UCSD-AML1 (cell line): ENCODE data around the gene BCL11A.

ENCODE experiments used
- DNase-seq: peaks from one replicate; lab custom pipeline; 2025; ENCODE audit not compliant: unreplicated experiment; lab: John Stamatoyannopoulos, UW

The BCL11A gene

DNA sequence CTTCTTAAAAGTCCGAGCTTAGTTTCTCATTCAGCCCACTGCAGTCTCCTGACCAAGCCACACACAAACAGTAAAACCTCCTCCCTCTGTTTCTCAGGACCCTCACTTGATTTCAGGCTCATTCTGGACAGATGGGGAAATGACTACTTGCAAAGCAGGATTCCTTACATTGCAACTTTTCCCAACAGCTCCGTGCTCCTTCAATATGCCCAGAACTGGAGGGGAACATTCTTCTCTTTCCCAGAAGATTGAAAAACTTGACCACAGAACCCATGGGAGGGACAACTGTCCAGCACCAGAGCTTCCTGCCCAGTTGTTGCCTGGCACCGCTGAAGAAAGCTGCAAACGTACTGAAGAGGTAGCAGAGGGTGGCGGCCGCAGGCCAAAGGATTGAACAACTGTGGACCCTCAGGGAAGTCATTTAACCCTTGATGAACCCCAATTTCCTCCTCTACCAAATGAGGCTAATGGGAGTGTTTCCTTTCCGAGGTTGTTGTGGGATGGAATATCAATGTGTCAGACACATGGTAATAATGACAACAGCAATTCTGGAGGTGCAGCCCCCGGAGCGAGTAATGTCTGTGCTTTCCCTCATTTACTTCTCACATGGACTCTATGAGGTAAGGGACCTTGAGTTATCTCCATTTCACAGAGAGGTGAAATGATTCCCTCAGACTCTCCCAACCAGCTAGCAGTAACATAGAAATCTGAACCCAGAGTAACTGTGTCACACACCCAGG is 25.0 kb downstream of the BCL11A start:
- no peak for DNase-seq

DNA sequence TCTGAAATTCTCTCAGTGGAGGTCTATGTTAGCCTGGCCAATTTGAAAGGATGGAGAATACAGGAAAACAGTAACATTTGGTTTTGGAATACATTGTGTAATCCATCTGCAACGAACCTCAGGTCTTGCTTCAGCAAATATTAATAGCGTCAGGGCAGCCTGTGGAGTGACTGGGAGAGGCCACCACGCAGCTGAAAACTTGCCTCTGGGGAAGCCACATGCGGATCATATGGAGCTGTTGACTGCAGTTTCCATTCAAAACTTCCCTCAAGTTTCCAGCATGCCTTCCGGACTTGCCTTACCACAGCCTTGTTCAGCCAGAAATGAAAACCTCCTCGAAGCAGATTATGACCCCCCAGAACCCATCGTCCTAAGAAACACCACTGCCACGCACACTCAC is 25.7 kb downstream of the BCL11A start:
- DNase-seq, result no peak

DNA sequence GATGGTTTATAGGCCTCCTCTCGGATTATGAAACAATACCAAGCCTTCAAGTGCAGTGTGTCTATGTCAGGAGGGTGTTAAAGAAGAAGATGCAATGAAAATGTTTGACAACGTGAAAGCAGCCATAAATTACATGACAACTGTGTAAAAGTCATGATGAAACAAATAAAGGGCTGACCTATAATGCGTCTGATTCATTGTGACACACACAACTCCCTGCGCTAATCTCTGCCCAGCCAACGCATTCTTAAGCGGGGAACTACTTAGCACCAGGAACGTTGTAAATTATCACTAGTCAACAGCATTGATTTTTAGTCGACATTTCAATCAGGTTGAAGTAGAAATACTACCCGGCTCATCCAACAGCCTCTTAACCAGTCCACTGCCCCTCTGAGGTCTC is 26.8 kb downstream of the BCL11A start:
- no peak for DNase-seq

DNA sequence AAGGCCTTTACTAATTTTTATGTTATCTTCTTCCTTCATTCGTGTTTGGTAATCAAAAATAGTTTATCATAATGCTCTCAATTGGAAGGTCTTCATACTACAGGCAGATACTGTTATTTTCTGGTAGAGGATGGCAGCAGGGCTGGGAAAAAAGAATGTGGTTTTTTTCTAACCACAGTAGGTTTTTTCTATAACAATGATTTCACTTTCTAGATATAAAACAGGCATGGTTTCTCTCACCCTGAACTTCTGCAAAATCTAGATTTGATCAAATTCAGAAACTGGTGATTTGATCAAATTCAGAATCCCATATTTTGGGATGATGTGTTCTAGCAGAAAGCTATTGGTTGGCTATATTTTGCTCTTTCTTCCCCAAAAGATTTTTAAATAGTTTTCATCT is 27.6 kb downstream of the BCL11A start:
- DNase-seq, result no peak

DNA sequence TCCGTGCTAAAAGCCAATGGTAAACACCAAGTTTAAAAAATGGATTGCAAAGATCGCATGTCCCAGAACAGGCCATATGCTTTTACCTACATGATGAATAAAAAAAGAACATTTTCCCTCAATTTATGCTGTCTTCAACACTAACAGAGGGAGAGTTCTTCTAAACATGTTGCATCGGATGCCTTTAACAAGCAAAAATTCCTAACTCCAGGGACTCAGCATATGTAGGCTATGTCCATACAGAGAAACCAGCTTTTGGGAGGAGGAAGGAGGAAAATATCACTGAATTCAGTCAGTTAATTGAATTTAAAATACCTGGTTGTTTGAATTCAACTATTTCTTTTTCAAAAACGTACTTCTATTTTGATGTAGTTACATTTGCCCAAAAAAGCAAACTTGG is 28.6 kb downstream of the BCL11A start:
- DNase-seq, result no peak

DNA sequence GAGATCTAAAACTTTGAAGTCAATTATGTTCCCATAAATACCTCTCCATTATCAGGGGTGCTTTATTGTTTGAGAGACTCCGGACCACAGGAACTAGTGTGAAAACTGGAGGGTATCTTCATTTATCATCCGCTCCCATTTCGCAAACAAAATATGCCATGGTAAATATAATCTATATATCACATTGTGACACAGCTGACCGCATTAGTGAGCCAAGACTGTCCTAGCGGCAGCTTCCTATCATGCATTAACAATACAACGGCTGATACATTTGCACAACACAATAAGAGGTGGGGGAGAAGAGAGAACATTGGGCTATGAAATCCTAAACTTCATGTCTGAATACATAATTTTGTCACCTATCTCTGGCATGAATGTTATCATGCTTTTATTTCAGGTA is 29.5 kb downstream of the BCL11A start:
- no peak for DNase-seq

DNA sequence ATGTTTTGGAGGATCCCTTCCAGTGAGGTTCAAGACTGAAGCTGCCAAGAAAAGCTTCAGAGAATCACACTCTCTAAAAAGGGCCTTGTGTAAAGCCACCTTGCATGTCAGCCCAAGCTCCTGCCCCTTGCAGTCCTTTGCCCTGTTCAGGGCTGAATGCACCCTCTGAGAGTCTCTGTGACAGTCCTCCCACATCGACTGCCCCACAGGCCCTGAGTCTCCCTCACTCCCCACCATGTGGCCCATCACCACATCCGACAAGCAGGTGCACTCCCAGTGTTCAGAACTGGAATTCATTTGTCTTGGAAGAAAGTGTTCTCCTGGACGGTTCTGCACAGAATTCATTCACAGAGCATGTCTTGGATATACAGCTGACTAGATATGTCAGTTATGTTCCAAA is 31.0 kb downstream of the BCL11A start:
- DNase-seq, result no peak

DNA sequence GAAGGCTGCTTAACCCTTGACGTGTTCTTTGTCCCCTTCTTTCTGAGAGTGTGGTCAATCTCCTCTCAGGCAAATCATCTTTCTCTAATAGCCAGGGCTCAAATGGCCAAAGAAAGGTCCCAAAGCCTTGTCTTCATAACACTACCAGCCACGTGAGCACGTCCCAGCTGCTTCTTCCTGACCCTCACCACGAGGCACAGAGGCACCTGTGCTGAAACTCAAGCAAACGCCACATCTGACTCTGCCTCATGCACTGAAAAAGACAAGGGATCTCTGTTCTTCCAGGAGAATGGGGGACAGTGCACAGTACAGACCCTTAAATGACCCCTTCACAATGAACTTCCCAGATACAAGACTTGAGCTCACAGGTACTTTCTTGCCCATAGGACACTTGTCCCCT is 31.8 kb downstream of the BCL11A start:
- no peak for DNase-seq

DNA sequence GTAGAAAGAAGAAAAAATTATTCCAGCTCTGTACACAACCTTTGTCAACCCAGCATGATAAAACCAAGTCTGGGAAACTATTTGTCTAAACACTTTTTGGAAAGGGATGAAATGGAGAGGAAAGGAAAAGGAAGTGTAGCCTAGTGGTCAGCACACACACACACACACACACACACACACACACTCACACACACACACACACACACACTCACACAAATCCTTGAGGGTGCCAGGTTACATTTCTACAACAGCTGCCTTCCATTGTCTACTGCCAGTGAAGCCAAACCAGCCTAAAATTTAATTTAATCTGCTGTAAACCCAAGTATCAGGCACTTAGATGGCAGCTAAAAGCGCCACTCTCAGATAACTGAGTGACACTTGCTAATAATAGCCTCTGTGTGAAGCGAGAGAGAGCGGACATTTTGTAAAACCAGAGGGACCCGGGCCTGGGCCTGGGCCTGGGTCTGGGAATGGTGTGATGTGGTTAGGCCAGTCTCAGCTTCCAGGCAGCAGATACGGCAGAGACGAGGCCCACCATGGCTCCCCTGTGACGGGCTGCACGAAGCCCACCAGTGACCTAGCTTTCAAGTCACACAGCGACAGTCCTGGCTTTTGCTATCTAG is 32.4 kb downstream of the BCL11A start:
- DNase-seq, result no peak

DNA sequence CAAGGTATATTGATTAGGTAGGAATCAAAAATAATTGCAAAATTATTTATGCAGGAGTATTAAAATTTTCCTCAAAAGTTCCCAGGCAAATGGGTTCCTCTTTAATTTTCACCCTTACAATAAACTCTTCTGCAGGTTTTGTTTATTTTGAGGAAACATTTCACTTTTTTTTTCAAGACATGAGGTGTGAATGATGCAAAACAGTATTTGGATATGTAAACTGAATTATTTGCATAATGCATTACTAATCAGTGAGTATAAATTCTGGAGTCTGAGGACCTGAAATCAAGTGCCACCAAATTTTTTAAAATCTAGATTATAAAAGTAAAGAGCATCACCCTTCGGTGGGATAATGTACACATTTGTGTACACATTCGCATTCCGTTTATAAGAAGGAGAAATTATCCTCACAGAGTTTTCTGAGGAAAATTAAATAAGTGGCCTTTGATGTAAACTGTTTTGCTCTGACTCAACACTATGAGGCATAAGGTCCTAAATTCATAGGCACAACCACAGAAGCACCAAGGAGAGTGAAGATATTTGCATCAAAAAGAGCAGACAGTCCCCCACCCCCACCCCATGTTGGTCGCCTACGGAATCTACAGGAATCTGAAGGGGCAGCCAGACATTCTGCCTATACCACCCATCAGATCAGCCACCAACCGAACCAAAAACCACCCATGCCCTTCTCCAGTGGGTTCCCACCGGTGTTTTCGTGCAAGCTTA is 33.1 kb downstream of the BCL11A start:
- no peak for DNase-seq

DNA sequence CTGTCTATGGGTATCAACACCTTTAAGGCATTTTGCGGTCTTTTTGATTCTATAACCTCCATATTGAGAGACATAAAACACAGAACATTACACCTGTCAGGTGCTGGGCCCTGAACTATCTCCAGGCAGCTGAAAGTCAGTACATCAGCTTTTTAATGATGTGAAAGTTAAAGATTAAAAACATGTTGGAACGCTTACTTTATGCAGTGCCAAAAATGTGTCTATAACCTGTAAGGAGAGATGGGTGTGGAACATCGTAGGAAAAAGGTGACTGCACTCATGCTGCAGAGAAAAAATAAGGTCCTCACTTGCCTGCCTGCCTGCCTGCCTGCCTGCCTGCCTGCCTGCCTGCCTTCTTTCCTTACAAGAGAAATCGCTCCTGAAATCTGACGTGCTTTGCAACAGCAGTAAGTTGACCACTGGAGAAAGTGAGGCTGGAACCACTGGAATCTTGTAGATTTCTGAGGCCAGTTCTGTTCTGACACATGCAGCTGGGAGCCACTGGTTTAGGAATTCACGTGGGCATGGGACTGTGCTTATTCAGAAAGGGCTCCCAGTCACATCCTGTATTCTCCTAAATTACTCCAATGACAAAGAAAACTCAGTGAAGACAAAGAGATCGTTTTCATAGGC is 34.1 kb downstream of the BCL11A start:
- DNase-seq, result no peak

DNA sequence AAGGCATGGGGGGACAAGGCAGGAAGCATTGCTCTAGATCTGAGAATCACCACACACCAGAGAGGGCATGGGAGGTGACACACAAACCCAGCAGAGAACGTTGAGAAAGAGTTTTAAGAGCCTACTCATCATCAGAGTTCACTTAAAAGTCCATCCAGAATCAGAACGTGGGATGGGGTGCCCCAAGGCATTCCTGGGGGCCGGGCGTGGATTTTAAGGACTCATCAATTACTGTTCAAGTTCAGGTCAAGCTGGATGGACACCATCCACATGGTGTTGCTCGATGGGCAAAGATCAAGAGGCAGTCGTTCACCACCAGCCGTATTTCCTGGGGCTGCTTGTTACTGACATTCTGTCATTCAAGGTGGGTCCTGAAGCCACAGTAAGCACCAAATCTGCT is 34.9 kb downstream of the BCL11A start:
- no peak for DNase-seq

DNA sequence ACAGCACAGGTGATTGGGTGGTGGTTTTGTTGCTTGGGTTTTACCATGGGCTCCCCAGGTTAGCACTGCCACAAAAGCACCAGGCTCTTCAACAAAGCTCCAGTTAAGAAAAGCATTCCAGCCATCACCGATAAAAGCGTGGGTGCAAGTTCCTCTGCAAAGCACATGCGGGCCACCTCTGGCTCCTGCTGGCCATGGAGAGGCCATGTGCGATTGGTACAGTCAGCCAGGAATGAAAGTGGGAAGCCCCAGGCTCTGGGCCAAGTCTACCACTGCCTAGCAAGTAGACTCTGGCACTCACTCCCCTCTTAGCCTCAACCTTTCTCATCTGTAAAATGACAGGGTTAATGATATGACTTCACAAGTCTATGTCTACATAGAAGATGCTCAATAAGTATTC is 36.0 kb downstream of the BCL11A start:
- no peak for DNase-seq

DNA sequence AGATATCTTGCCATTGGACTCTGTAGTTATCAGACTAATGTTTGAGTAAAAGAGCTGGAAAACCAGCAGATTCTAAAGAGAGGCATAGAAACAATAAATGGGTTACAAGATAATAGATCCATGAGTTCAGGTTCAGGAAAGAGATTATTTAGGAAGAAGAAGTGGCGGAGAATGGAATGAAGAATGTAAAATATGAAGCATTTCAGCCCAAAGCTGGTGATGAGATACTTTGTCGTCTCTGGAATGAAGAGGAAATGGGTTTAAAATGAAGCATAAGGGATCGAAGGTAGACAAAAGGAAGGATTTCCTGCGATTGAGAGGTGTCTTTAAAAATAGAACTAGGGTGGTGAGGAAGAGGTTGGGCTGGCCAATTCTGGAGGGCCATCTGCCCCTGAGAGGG is 36.6 kb downstream of the BCL11A start:
- no peak for DNase-seq

DNA sequence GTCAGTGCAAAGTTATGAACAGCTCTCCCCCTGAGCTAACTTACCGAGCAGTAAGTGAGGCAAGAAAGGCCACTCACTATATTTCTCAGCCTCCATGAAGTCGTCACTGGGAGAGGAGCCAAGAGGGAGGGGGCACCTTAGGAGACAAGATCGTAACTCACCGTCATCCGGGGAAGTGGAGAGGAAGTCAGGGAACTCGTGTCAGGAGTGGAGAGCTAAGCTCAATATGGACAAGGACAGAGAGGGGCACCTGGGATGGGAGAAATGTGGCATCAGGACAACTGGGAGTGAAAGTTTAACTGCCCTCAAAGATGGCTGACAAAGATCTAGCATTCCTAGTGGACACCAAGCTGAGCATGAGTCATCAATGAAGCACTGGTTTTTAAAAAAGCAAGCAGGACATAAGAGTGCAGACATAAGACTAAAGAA is 37.1 kb downstream of the BCL11A start:
- no peak for DNase-seq

DNA sequence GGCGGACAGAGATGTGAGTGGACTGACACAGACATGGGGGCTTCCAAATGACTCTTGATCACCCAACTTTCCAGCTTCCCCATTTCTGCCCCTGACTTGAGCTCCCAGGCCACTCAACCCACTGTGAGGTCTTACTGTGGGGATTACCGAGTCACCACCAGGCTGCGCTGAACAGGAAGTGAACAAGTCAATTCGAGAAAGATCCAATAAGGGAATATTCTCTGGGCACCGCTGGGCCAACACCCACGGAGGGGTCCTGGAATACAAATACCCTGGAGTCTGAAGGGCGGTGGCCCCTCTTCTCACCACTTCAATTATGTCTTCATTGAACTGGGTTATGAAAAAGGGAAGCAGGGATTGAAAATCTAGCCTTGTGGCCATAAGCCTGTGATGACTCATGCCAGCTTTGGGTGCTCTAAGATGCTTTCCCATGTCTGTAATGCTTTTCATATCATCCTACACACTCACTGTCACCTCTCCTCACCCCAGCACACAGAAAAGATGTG is 37.7 kb downstream of the BCL11A start:
- no peak for DNase-seq

DNA sequence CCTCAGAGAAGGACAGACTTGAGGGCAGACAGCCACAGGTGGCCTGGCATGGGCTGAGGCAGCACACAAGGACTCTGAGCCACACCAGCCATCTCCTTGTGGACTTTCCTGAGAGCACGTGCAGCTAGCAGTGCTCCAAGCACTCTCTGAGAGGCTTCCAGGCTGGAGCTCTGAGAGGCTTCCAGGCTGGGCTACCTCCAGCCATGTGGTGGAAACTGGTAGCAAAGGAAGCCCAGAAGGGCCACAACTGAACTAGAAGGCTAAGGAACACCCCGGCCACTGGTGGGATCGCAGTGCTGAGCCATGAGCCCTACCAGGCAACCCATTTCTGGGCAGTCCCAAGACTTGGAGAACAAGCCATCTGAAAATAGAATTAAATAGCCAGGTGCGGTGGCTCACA is 39.5 kb downstream of the BCL11A start:
- no peak for DNase-seq

DNA sequence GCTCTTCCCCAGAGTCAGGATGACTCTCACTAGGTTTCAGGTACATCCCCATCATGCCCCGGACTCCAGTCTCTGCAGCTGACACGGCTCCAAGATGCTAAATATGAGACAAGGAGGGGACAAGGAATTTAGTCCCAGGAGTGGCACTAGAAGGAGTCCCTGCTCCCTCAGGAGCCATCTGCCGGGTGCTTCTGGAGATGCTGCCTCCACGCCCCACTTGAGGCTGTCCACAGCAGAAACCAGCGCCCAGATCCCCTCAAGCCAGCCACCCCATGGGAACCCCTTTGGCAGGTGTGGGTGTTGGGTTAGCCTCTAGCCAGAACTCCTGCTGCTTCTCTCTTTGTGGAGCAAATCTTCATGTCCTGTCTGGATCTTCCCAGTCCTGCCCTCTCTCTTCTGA is 40.3 kb downstream of the BCL11A start:
- no peak for DNase-seq

DNA sequence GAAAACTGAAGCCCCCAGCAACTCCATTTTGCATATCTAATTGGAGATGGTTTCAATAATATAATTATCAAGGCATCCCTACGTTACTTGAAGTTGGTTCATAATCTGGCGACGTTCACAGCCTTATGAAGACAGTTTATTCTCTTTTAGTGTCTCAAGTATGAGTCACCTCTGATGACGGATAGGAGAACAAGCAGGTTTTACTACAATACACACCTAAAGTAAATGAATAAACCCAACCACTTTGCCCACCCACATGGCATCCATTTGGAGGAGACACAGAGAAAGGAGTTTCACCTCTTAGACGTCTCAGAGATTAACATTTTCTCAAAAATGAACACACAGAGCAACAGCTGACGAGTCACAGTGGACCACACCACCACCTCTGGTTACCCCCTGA is 40.8 kb downstream of the BCL11A start:
- no peak for DNase-seq

DNA sequence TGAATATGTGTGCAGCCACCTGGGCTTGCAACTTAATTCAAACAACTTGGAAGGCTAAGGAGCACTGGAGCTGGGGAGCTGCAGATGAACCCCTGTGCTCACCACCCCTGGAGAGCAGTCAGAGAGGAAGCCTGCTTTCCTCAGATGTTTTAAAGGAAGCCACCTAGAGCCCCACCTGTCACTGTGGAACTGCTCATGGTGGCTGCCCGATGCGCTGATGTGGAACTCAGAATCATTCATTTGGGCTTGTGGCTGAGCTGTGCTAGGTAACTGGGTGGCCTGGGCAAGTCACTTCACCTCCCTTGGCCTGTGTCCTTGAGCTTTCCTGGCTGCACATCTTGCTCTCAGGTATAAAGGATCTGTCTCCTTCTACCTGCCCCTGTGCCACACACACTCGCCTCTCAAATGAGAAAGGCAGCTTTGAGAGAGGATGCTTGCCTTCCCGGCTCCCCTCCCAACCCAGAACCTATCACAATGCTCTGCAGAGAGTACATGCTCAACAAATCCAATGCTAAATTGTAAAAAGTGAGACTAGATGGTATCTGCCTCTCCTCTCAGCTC is 41.3 kb downstream of the BCL11A start:
- DNase-seq, result no peak

DNA sequence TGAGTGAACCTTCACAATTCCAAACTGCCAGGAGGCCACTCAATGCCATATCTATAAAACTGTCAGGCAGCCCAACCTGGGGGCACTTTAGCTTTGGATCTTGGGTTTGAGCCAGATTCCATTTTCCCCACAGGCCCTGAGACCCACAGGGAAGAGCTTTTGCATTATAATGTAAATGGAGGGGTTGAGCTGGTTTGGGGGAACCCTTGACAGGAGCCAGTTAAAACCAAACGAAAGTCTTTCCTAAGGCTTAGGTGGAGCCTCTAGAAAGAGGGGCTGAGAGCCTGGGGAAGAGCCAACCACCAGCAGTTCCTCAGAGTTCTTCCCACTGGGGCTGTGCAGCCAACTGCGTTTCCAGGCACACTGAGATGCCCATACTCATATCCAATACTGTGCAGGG is 42.7 kb downstream of the BCL11A start:
- no peak for DNase-seq
